T-helper 17 cell (primary cell): Measurements from ENCODE around the gene LILRA1. TPM values are rescaled to one million over a fixed set of nuclear protein-coding genes. Genes with fewer than 3 reads are reported as not detected.
"Not testable (repeated sequence)": the region's sequence is repeated elsewhere in the genome, so short reads cannot be mapped to it uniquely, and the experiment has no call there.

ENCODE experiments used
- ATAC-seq: fragments of 150-1000 bp; cut with Tn5 transposase; 2 replicates; pipeline ENCODE4 v1.10.0; 2021; ENCODE audit warnings: mild to moderate bottlenecking, moderate library complexity
- DNase-seq, 3 donors: peaks; one replicate each; pipeline versions ENCODE4 v3.0.0 to v3.0.0-alpha.2; 2020 to 2021
- H3K9me3 ChIP-seq: one replicate; pipeline ENCODE4 v1.7.0; 2013; ENCODE audit warnings: low read length, mild to moderate bottlenecking; ENCODE audit not compliant: control insufficient read depth, poor library complexity, severe bottlenecking
- H3K27ac Mint-ChIP-seq: one replicate; pipeline ENCODE4 v1.8.0; 2022; ENCODE audit warnings: mild to moderate bottlenecking, moderate library complexity, mixed read lengths
- H3K27me3 Mint-ChIP-seq: one replicate; pipeline ENCODE4 v1.8.0; 2022; ENCODE audit warnings: mixed read lengths
- H3K36me3 Mint-ChIP-seq: one replicate; pipeline ENCODE4 v1.8.0; 2022; ENCODE audit warnings: low read depth, mixed read lengths
- H3K4me1 Mint-ChIP-seq: one replicate; pipeline ENCODE4 v1.8.0; 2022; ENCODE audit warnings: mild to moderate bottlenecking, mixed read lengths
- H3K4me3 Mint-ChIP-seq: one replicate; pipeline ENCODE4 v1.8.0; 2022; ENCODE audit warnings: mild to moderate bottlenecking, moderate library complexity, mixed read lengths
- total RNA-seq, 4 donors: library from RNA in 2 of 4; stranded (reverse) in 2 of 4; gene quantifications; one replicate each; pipeline ENCODE4 v1.2.3 and lab custom pipeline; 2022 to 2026

The LILRA1 gene
- total RNA-seq, 2 donors from 2014 or later = 0.65 to 2.1 TPM

- ATAC-seq (no peak), DNase-seq (no peak)
- H3K27ac Mint-ChIP-seq = no peak overlapping the region
- peaks cover 2% of the 10 kb centered on the region for H3K4me1 Mint-ChIP-seq
- peaks cover 39% of the 10 kb centered on the region for H3K27me3 Mint-ChIP-seq
- H3K4me3 Mint-ChIP-seq = no peak overlapping the region
- H3K36me3 Mint-ChIP-seq = no peaks in the 10 kb centered on the region
- no peaks in the 10 kb centered on the region for H3K9me3 ChIP-seq
These were observed 27.0 kb downstream of the LILRA1 start for GRCh38 chr19:54620464-54620863.

GRCh38 chr19:54622431-54622830 lies 29.0 kb downstream of the LILRA1 start:
- H3K4me1 Mint-ChIP-seq = peaks cover 2% of the 10 kb centered on the region
- H3K9me3 ChIP-seq = no peaks in the 10 kb centered on the region
- no peak overlapping the region for H3K27ac Mint-ChIP-seq
- ATAC-seq (no peak), DNase-seq (no peak)
- peaks cover 38% of the 10 kb centered on the region for H3K27me3 Mint-ChIP-seq
- no peak overlapping the region for H3K4me3 Mint-ChIP-seq
- no peaks in the 10 kb centered on the region for H3K36me3 Mint-ChIP-seq

- not testable (repeated sequence) for H3K9me3 ChIP-seq, H3K4me1 Mint-ChIP-seq, H3K27ac Mint-ChIP-seq, DNase-seq, H3K36me3 Mint-ChIP-seq, H3K4me3 Mint-ChIP-seq
- ATAC-seq = peak; percentile 46
- peaks cover 53% of the 10 kb centered on the region for H3K27me3 Mint-ChIP-seq
These were observed 30.8 kb downstream of the LILRA1 start for GRCh38 chr19:54624234-54624633.

GRCh38 chr19:54624934-54625730 lies 31.7 kb downstream of the LILRA1 start:
- H3K4me1 Mint-ChIP-seq, H3K4me3 Mint-ChIP-seq, DNase-seq: not testable (repeated sequence)

GRCh38 chr19:54626757-54627156 lies 33.3 kb downstream of the LILRA1 start:
- no peaks in the 10 kb centered on the region for H3K9me3 ChIP-seq
- H3K36me3 Mint-ChIP-seq = no peaks in the 10 kb centered on the region
- no peak for DNase-seq
- no peak overlapping the region for H3K4me3 Mint-ChIP-seq
- H3K4me1 Mint-ChIP-seq = peaks cover 4% of the 10 kb centered on the region
- H3K27me3 Mint-ChIP-seq = peaks cover 67% of the 10 kb centered on the region
- H3K27ac Mint-ChIP-seq = no peak overlapping the region
- ATAC-seq = no peak

More at GRCh38 chr19:54624934-54625730, 31.7 kb downstream of the LILRA1 start:
- H3K9me3 ChIP-seq, H3K27ac Mint-ChIP-seq, H3K36me3 Mint-ChIP-seq: not testable (repeated sequence)
- peaks cover 60% of the 10 kb centered on the region for H3K27me3 Mint-ChIP-seq
- peak; percentile 67 for ATAC-seq

- not testable (repeated sequence) for H3K4me1 Mint-ChIP-seq, H3K27ac Mint-ChIP-seq, ATAC-seq, H3K9me3 ChIP-seq, DNase-seq, H3K36me3 Mint-ChIP-seq, H3K4me3 Mint-ChIP-seq
- peaks cover 67% of the 10 kb centered on the region for H3K27me3 Mint-ChIP-seq
These were observed 34.5 kb downstream of the LILRA1 start for GRCh38 chr19:54627912-54628311.

GRCh38 chr19:54630262-54630661 lies 36.8 kb downstream of the LILRA1 start, which contains the start of gene LILRB1:
TSS of gene LILRB1 (plus strand) at chr19:54630484. CDS start at chr19:54631074, 590 bp downstream.
- H3K27ac Mint-ChIP-seq = not testable (repeated sequence)

GRCh38 chr19:54630782-54631181 lies 37.4 kb downstream of the LILRA1 start:
- no peak for ATAC-seq
- Mint-ChIP-seq H3K36me3 (peaks cover 2% of the 10 kb centered on the region), H3K4me1 (peaks cover 3% of the 10 kb centered on the region), H3K27ac (no peak overlapping the region), H3K4me3 (no peak overlapping the region), H3K27me3 (peaks cover 61% of the 10 kb centered on the region)
- no peak for DNase-seq
- no peaks in the 10 kb centered on the region for H3K9me3 ChIP-seq

More at GRCh38 chr19:54630262-54630661, 36.8 kb downstream of the LILRA1 start, which contains the start of gene LILRB1:
- H3K27me3 Mint-ChIP-seq = peaks cover 61% of the 10 kb centered on the region
- H3K4me3 Mint-ChIP-seq = peak within 1 kb of the TSS; percentile 1
- not testable (repeated sequence) for H3K36me3 Mint-ChIP-seq, DNase-seq, H3K4me1 Mint-ChIP-seq, H3K9me3 ChIP-seq
- ATAC-seq = peak; percentile 28

GRCh38 chr19:54631489-54632337 lies 38.3 kb downstream of the LILRA1 start:
- not testable (repeated sequence) for H3K9me3 ChIP-seq, DNase-seq, H3K4me3 Mint-ChIP-seq, H3K4me1 Mint-ChIP-seq, H3K27ac Mint-ChIP-seq, H3K36me3 Mint-ChIP-seq, ATAC-seq
- H3K27me3 Mint-ChIP-seq = peaks cover 59% of the 10 kb centered on the region

GRCh38 chr19:54632517-54632916 lies 39.1 kb downstream of the LILRA1 start:
- not testable (repeated sequence) for H3K36me3 Mint-ChIP-seq, ATAC-seq, DNase-seq, H3K9me3 ChIP-seq, H3K27ac Mint-ChIP-seq, H3K4me1 Mint-ChIP-seq, H3K4me3 Mint-ChIP-seq
- peaks cover 60% of the 10 kb centered on the region for H3K27me3 Mint-ChIP-seq

GRCh38 chr19:54633401-54633800 lies 40.0 kb downstream of the LILRA1 start:
- H3K27ac Mint-ChIP-seq = no peak overlapping the region

GRCh38 chr19:54636081-54636480 lies 42.6 kb downstream of the LILRA1 start:
- not testable (repeated sequence) for DNase-seq, H3K9me3 ChIP-seq, H3K4me1 Mint-ChIP-seq, H3K4me3 Mint-ChIP-seq, ATAC-seq, H3K36me3 Mint-ChIP-seq, H3K27ac Mint-ChIP-seq
- peaks cover 41% of the 10 kb centered on the region for H3K27me3 Mint-ChIP-seq

More at GRCh38 chr19:54633401-54633800, 40.0 kb downstream of the LILRA1 start:
- H3K4me1 Mint-ChIP-seq = peaks cover 4% of the 10 kb centered on the region
- H3K4me3 Mint-ChIP-seq = no peak overlapping the region
- H3K36me3 Mint-ChIP-seq = peaks cover 2% of the 10 kb centered on the region
- ATAC-seq = no peak
- DNase-seq = no peak
- no peaks in the 10 kb centered on the region for H3K9me3 ChIP-seq
- H3K27me3 Mint-ChIP-seq = peaks cover 51% of the 10 kb centered on the region

- ATAC-seq = no peak
- H3K4me3 Mint-ChIP-seq = no peak overlapping the region
- no peaks in the 10 kb centered on the region for H3K36me3 Mint-ChIP-seq
- H3K27ac Mint-ChIP-seq = no peak overlapping the region
- H3K4me1 Mint-ChIP-seq = peaks cover 2% of the 10 kb centered on the region
- no peak for DNase-seq
- H3K27me3 Mint-ChIP-seq = peaks cover 37% of the 10 kb centered on the region
- no peaks in the 10 kb centered on the region for H3K9me3 ChIP-seq
These were observed 45.3 kb downstream of the LILRA1 start for GRCh38 chr19:54638683-54639082.
